Subcutaneous abdominal adipose tissue (tissue), 5 donors: Measurements from ENCODE around the gene MYO1C.

Experiments used
- H3K27ac ChIP-seq: one replicate; pipeline ENCODE4 v1.7.0; 2013; ENCODE audit warnings: low read depth, mild to moderate bottlenecking, inconsistent platforms, low read length, moderate library complexity
- H3K27me3 ChIP-seq, 5 donors: one replicate each; pipeline ENCODE4 v1.7.0; 2013; ENCODE audit warnings: low read length in 5 of 5, inconsistent platforms in 1 of 5; ENCODE audit not compliant: control insufficient read depth in 5 of 5, insufficient read depth in 4 of 5
- H3K36me3 ChIP-seq, 5 donors: one replicate each; pipeline ENCODE4 v1.7.0; 2013; ENCODE audit warnings: low read length in 5 of 5; ENCODE audit not compliant: control insufficient read depth in 5 of 5, insufficient read depth in 5 of 5
- H3K4me1 ChIP-seq, 5 donors: one replicate each; pipeline ENCODE4 v1.7.0; 2013; ENCODE audit warnings: low read length in 5 of 5, mild to moderate bottlenecking in 3 of 5, moderate library complexity in 1 of 5; ENCODE audit not compliant: control insufficient read depth in 5 of 5, insufficient read depth in 5 of 5
- H3K4me3 ChIP-seq, 5 donors: one replicate each; pipeline ENCODE4 v1.7.0; 2013; ENCODE audit warnings: low read length in 5 of 5, low read depth in 1 of 5
- H3K9ac ChIP-seq, 5 donors: one replicate each; pipeline ENCODE4 v1.7.0; 2013; ENCODE audit warnings: low read length in 5 of 5, mild to moderate bottlenecking in 4 of 5, moderate library complexity in 3 of 5
- H3K9me3 ChIP-seq, 5 donors: one replicate each; pipeline ENCODE4 v1.7.0; 2013; ENCODE audit warnings: low read length in 5 of 5; ENCODE audit not compliant: control insufficient read depth in 5 of 5
- donor health status: healthy.
- donor health status: healthy.
- donor health status: healthy.
- donor health status: healthy.
- donor health status: healthy.

The MYO1C gene

GRCh38 chr17:1495265-1495989 is 2.9 kb upstream of the MYO1C start:
- Histone ChIP-seq H3K9ac (peak overlapping the region in 2 of 5 donors; percentile 53 to 66), H3K27me3 (no peaks in the 10 kb centered on the region), H3K4me1 (peaks cover 3 to 73% (median 70%) of the 10 kb centered on the region in 5 donors), H3K4me3 (peak overlapping the region in 2 of 5 donors; percentile 31 to 71), H3K27ac (peak overlapping the region; percentile 94), H3K36me3 (peaks cover 0 to 48% (median 39%) of the 10 kb centered on the region in 5 donors), H3K9me3 (no peaks in the 10 kb centered on the region)

GRCh38 chr17:1494736-1495253 is 2.3 kb upstream of the MYO1C start:
- Histone ChIP-seq H3K27me3 (no peaks in the 10 kb centered on the region), H3K27ac (peak overlapping the region; percentile 94), H3K4me1 (peaks cover 3 to 78% (median 77%) of the 10 kb centered on the region in 5 donors), H3K36me3 (peaks cover 0 to 45% (median 37%) of the 10 kb centered on the region in 5 donors), H3K9ac (peak overlapping the region in 2 of 5 donors; percentile 53 to 66), H3K9me3 (no peaks in the 10 kb centered on the region), H3K4me3 (peak overlapping the region in 2 of 5 donors; percentile 31 to 71)

- H3K9me3 ChIP-seq, result no peaks in the 10 kb centered on the region
- H3K27me3 ChIP-seq, result no peaks in the 10 kb centered on the region
- H3K27ac ChIP-seq, result peak overlapping the region; percentile 94
- peaks cover 3 to 84% (median 83%) of the 10 kb centered on the region in 5 donors for H3K4me1 ChIP-seq
- peak overlapping the region in 3 of 5 donors; percentile 10 to 77 (median 71) for H3K4me3 ChIP-seq
- peak overlapping the region in 3 of 5 donors; percentile 3 to 86 (median 83) for H3K9ac ChIP-seq
- H3K36me3 ChIP-seq, result peaks cover 0 to 41% (median 32%) of the 10 kb centered on the region in 5 donors
These were observed 1.7 kb upstream of the MYO1C start for GRCh38 chr17:1494203-1494602.

GRCh38 chr17:1493291-1493980 is 950 bp upstream of the MYO1C start:
- Histone ChIP-seq H3K9ac (peak overlapping the region; percentile 26 to 86 (median 46)), H3K27ac (peak overlapping the region; percentile 94), H3K4me3 (peak overlapping the region; percentile 49 to 83 (median 77)), H3K9me3 (no peaks in the 10 kb centered on the region), H3K36me3 (peaks cover 0 to 38% (median 32%) of the 10 kb centered on the region in 5 donors), H3K27me3 (no peaks in the 10 kb centered on the region), H3K4me1 (peaks cover 9 to 91% (median 90%) of the 10 kb centered on the region in 5 donors)

- Histone ChIP-seq H3K27me3 (no peaks in the 10 kb centered on the region), H3K9ac (peak overlapping the region; percentile 48 to 92 (median 83)), H3K4me1 (peaks cover 9 to 92% (median 82%) of the 10 kb centered on the region in 5 donors), H3K9me3 (no peaks in the 10 kb centered on the region), H3K27ac (peak overlapping the region; percentile 98), H3K4me3 (peak overlapping the region; percentile 77 to 83 (median 80)), H3K36me3 (peaks cover 0 to 23% (median 19%) of the 10 kb centered on the region in 5 donors)
These were observed 840 bp downstream of the MYO1C start for GRCh38 chr17:1491443-1492248.

- Histone ChIP-seq H3K9ac (peak overlapping the region; percentile 51 to 92 (median 83)), H3K27me3 (no peaks in the 10 kb centered on the region), H3K36me3 (peaks cover 0 to 15% (median 11%) of the 10 kb centered on the region in 5 donors), H3K4me1 (peaks cover 9 to 90% (median 75%) of the 10 kb centered on the region in 5 donors), H3K27ac (peak overlapping the region; percentile 98), H3K9me3 (no peaks in the 10 kb centered on the region), H3K4me3 (peak overlapping the region; percentile 68 to 82 (median 73))
These were observed 1.6 kb downstream of the MYO1C start for GRCh38 chr17:1490643-1491442.

GRCh38 chr17:1488826-1489270 is 3.6 kb downstream of the MYO1C start:
- Histone ChIP-seq H3K4me3 (peak overlapping the region; percentile 57 to 86 (median 71)), H3K36me3 (peaks cover 0 to 4% (median under 1%) of the 10 kb centered on the region in 5 donors), H3K4me1 (peaks cover 6 to 84% (median 70%) of the 10 kb centered on the region in 5 donors), H3K27me3 (no peaks in the 10 kb centered on the region), H3K9me3 (no peaks in the 10 kb centered on the region), H3K9ac (peak overlapping the region; percentile 69 to 80 (median 73)), H3K27ac (peak overlapping the region; percentile 98)

GRCh38 chr17:1487939-1488825 is 4.3 kb downstream of the MYO1C start:
- H3K4me1 ChIP-seq, result peaks cover 5 to 83% (median 67%) of the 10 kb centered on the region in 5 donors
- peaks cover 0 to 10% (median 4%) of the 10 kb centered on the region in 5 donors for H3K36me3 ChIP-seq
- H3K9ac ChIP-seq, result peak overlapping the region; percentile 73 to 81 (median 77)
- H3K9me3 ChIP-seq, result no peaks in the 10 kb centered on the region
- H3K27me3 ChIP-seq, result no peaks in the 10 kb centered on the region
- H3K4me3 ChIP-seq, result peak overlapping the region; percentile 57 to 86 (median 71)
- peak overlapping the region; percentile 98 for H3K27ac ChIP-seq
